ENCODE measurements around the gene ATRNL1. TPM values are rescaled to one million over a fixed set of nuclear protein-coding genes. Genes with fewer than 3 reads are reported as not detected.

The ATRNL1 gene
- total and polyA plus RNA-seq, 2 experiments from 2014 or later, result 5.9 to 17.4 TPM

DNA sequence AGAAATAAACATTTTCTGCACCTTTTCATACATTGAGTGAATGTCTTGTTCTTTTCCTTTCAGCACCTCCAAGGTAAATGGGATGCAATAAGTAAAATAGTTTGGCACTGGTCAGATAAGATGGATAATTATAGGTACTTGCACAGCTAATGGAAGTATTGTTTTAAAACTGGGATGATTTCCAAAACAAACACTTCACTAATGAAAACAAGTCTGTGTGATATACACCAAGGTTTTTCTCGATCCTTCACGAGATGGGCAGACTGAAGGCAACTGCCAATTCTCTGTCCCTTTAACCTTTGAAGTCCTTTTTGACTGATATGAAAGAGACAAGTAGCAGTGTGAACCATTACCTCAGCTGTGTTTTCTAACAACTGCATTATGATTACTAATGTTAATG is 756.0 kb downstream of the ATRNL1 start:
- 41% methylated on average over 2 of the region's 2 CpGs for WGBS (ENCODE audit: low lambda C conversion rate, missing lambda C conversion rate)
- no peaks in the 10 kb centered on the region for H3K36me3 ChIP-seq (replicated peaks; ENCODE audit: insufficient read depth, low read depth)
- no peak for DNase-seq (ENCODE audit: low spot score)

DNA sequence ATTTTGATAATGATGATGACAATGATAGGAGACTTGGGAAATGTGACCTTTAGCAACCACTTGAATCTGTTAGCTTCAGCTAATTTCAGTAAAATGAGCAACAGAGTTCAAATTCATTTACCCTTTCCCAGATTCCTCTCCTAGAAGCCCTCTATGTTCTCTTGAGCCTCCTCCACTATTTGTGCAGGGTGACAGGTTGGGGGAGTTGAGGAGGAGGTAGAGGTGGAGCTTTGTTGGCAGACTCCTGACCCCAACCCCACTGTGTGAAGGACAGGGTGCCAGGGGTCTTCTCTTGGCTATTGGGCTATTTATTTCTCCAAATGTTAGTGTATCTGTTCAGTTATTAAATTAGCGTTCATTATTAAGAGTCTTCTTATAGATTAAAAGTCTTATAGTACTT is 757.5 kb downstream of the ATRNL1 start:
- H3K4me1 ChIP-seq (ENCODE audit: insufficient read depth), result no peaks in the 10 kb centered on the region
- H3K4me3 ChIP-seq, result no peak overlapping the region
- no peak for DNase-seq (ENCODE audit: low spot score)
- 100% methylated on average over 1 of the region's 1 CpG for WGBS (ENCODE audit: low lambda C conversion rate, missing lambda C conversion rate)
- no peaks in the 10 kb centered on the region for H3K9me2 ChIP-seq (replicated peaks; ENCODE audit: insufficient read depth)
- H2AFZ ChIP-seq, result no peak overlapping the region
- TF ChIP-seq, protein P1, sequence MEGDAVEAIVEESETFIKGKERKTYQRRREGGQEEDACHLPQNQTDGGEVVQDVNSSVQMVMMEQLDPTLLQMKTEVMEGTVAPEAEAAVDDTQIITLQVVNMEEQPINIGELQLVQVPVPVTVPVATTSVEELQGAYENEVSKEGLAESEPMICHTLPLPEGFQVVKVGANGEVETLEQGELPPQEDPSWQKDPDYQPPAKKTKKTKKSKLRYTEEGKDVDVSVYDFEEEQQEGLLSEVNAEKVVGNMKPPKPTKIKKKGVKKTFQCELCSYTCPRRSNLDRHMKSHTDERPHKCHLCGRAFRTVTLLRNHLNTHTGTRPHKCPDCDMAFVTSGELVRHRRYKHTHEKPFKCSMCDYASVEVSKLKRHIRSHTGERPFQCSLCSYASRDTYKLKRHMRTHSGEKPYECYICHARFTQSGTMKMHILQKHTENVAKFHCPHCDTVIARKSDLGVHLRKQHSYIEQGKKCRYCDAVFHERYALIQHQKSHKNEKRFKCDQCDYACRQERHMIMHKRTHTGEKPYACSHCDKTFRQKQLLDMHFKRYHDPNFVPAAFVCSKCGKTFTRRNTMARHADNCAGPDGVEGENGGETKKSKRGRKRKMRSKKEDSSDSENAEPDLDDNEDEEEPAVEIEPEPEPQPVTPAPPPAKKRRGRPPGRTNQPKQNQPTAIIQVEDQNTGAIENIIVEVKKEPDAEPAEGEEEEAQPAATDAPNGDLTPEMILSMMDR (IDR thresholded peaks at IDR 0.05; ENCODE audit: poor library complexity), result no peak
- TF ChIP-seq EZH2phosphoT487 (IDR thresholded peaks at IDR 0.05; ENCODE audit: low read depth, severe bottlenecking, unreplicated experiment), result no peak
- no peak for TF ChIP-seq EZH2 (IDR thresholded peaks at IDR 0.05; ENCODE audit: borderline replicate concordance)
- no peaks in the 10 kb centered on the region for H3K36me3 ChIP-seq (replicated peaks; ENCODE audit: insufficient read depth, low read depth)
- H3K27me3 ChIP-seq, result no peaks in the 10 kb centered on the region
- no peaks in the 10 kb centered on the region for H3K79me2 ChIP-seq
- H3K9me3 ChIP-seq (ENCODE audit: low read depth), result no peaks in the 10 kb centered on the region
- no peak overlapping the region for H3K27ac ChIP-seq
- H4K20me1 ChIP-seq (ENCODE audit: insufficient read depth, poor library complexity, severe bottlenecking), result no peaks in the 10 kb centered on the region
- no peak overlapping the region for H3K4me2 ChIP-seq

More for the DNA sequence above, 756.0 kb downstream of the ATRNL1 start:
- Histone ChIP-seq H3K9me3 (ENCODE audit: low read depth) (no peaks in the 10 kb centered on the region), H3K4me2 (no peak overlapping the region), H3K27ac (no peak overlapping the region), H3K27me3 (no peaks in the 10 kb centered on the region), H2AFZ (no peak overlapping the region), H4K20me1 (ENCODE audit: insufficient read depth, poor library complexity, severe bottlenecking) (no peaks in the 10 kb centered on the region), H3K9me2 (replicated peaks; ENCODE audit: insufficient read depth) (no peaks in the 10 kb centered on the region), H3K79me2 (no peaks in the 10 kb centered on the region), H3K4me1 (ENCODE audit: insufficient read depth) (no peaks in the 10 kb centered on the region), H3K4me3 (no peak overlapping the region)
- TF ChIP-seq, protein P1 (IDR thresholded peaks at IDR 0.05; ENCODE audit: poor library complexity), result no peak
- no peak for TF ChIP-seq EZH2 (IDR thresholded peaks at IDR 0.05; ENCODE audit: borderline replicate concordance)
- no peak for TF ChIP-seq EZH2phosphoT487 (IDR thresholded peaks at IDR 0.05; ENCODE audit: low read depth, severe bottlenecking, unreplicated experiment)

DNA sequence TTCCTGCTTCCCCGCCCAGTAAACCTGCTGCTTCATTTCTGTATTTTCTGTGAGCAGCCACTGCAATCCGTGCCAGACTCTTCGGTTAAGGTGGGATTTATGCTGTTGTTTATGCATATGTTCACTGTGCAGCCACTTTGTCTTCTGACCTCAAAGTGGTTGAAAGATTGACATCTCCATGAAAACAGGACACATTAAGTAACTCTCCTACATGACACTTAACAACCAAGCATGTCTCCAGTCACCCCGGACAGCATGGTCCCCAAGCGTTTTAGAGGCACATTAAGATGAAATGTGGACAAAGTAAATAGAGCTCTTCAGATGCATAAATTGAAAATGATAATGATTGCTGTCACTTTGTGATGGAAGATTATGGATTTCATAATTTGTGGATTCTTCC is 758.5 kb downstream of the ATRNL1 start:
- WGBS (ENCODE audit: low lambda C conversion rate, missing lambda C conversion rate), result 85% methylated on average over 5 of the region's 5 CpGs
- Histone ChIP-seq H2AFZ (no peak overlapping the region), H3K79me2 (no peaks in the 10 kb centered on the region), H3K4me2 (no peak overlapping the region), H3K9me2 (replicated peaks; ENCODE audit: insufficient read depth) (no peaks in the 10 kb centered on the region), H3K36me3 (replicated peaks; ENCODE audit: insufficient read depth, low read depth) (no peaks in the 10 kb centered on the region), H4K20me1 (ENCODE audit: insufficient read depth, poor library complexity, severe bottlenecking) (no peaks in the 10 kb centered on the region), H3K4me3 (no peak overlapping the region), H3K27ac (no peak overlapping the region), H3K4me1 (ENCODE audit: insufficient read depth) (no peaks in the 10 kb centered on the region), H3K9me3 (ENCODE audit: low read depth) (no peaks in the 10 kb centered on the region), H3K27me3 (no peaks in the 10 kb centered on the region)
- DNase-seq (ENCODE audit: low spot score), result no peak
- TF ChIP-seq, protein P1 (IDR thresholded peaks at IDR 0.05; ENCODE audit: poor library complexity), result no peak
- TF ChIP-seq EZH2 (IDR thresholded peaks at IDR 0.05; ENCODE audit: borderline replicate concordance), result no peak
- TF ChIP-seq EZH2phosphoT487 (IDR thresholded peaks at IDR 0.05; ENCODE audit: low read depth, severe bottlenecking, unreplicated experiment), result no peak

Data from hepatocyte (in vitro differentiated cells).